HCEC 1CT (cell line): ENCODE results near the gene HUS1.
"Not testable (repeated sequence)": the region's sequence is repeated elsewhere in the genome, so short reads cannot be mapped to it uniquely, and the experiment has no call there.

Experiments used
- DNase-seq: peaks from one replicate; pipeline ENCODE4 v3.0.0-alpha.2; 2017

HUS1 gene

GRCh38 chr7:47916514-47916913 lies 62.9 kb downstream of the HUS1 start:
- DNase-seq, result not testable (repeated sequence)

GRCh38 chr7:47915616-47915976 lies 63.8 kb downstream of the HUS1 start:
- DNase-seq, result no peak

GRCh38 chr7:47914717-47915615 lies 64.4 kb downstream of the HUS1 start:
- DNase-seq, result no peak
